ENCODE data around the gene IRF6.

DNA sequence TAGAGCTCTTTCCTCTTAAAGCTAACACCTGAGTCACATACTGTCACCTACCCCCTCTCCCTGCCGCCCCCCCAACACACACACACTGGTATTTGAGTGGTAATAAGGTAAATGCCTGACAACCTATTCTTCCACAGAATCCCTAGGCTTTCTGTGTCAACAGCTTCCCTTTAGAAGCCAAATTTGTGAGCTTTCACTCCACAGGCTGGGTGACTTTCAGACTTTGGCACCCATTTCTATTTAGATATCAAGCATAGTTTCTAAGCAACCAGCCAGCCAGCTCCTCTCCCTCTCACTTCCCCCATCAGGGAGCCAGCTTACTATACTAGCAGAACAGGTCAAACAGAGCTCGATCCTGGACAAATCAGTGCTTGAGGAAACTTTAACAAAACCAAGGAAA is 18.4 kb downstream of the IRF6 start:
- no peak for TF ChIP-seq POLR2A (IDR thresholded peaks at IDR 0.05)
- TF ChIP-seq, protein P1, sequence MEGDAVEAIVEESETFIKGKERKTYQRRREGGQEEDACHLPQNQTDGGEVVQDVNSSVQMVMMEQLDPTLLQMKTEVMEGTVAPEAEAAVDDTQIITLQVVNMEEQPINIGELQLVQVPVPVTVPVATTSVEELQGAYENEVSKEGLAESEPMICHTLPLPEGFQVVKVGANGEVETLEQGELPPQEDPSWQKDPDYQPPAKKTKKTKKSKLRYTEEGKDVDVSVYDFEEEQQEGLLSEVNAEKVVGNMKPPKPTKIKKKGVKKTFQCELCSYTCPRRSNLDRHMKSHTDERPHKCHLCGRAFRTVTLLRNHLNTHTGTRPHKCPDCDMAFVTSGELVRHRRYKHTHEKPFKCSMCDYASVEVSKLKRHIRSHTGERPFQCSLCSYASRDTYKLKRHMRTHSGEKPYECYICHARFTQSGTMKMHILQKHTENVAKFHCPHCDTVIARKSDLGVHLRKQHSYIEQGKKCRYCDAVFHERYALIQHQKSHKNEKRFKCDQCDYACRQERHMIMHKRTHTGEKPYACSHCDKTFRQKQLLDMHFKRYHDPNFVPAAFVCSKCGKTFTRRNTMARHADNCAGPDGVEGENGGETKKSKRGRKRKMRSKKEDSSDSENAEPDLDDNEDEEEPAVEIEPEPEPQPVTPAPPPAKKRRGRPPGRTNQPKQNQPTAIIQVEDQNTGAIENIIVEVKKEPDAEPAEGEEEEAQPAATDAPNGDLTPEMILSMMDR (IDR thresholded peaks at IDR 0.05) = no peak

Data from adrenal gland (tissue), 5 donors.